HEK293 (cell line): ENCODE measurements around the gene MASP2.

ENCODE experiments used
- CTCF ChIA-PET: fragments of 350-600 bp; formaldehyde crosslinking; extraction: SDS; loops from one replicate; lab custom pipeline; 2021; ENCODE audit warnings: antibody characterized with exemption; lab: Yijun Ruan, JAX
- POLR2A ChIA-PET: fragments of 300-600 bp; formaldehyde crosslinking; extraction: SDS; loops from one replicate; lab custom pipeline; 2020; ENCODE audit warnings: antibody characterized with exemption, inconsistent platforms; lab: Yijun Ruan, JAX
- H3K27ac ChIP-seq: fragments of 200-500 bp; sonication (Bioruptor generic); 2 replicates; pipeline ENCODE4 v1.5.1; 2014; ENCODE audit warnings: low read depth, low read length, control low read depth, inconsistent platforms; ENCODE audit errors: extremely low read depth
- H3K36me3 ChIP-seq, 2 experiments: fragments of 200-500 bp in 1 of 2; sonication (Bioruptor generic) in 1 of 2; 1 replicate in 1 of 2; 2 replicates in 1 of 2; pipeline ENCODE4 v1.5.1; 2014 to 2017; ENCODE audit warnings: inconsistent platforms in 2 of 2, low read length in 2 of 2; ENCODE audit not compliant: control insufficient read depth in 2 of 2, insufficient read depth in 1 of 2
- H3K4me1 ChIP-seq: fragments of 200-500 bp; sonication (Bioruptor generic); 2 replicates; pipeline ENCODE4 v1.5.1; 2014; ENCODE audit warnings: mild to moderate bottlenecking, low read length, inconsistent platforms; ENCODE audit not compliant: control insufficient read depth, insufficient read depth
- H3K4me3 ChIP-seq: 2 replicates; pipeline ENCODE4 v1.5.1; 2011; ENCODE audit warnings: low read depth, mild to moderate bottlenecking, control low read depth, low read length, moderate library complexity
- H3K9me3 ChIP-seq: fragments of 200-500 bp; sonication (Bioruptor generic); 2 replicates; pipeline ENCODE4 v1.5.1; 2014; ENCODE audit warnings: low read depth, low read length, inconsistent platforms; ENCODE audit not compliant: control insufficient read depth, insufficient read depth
- ELK4 ChIP-seq: IDR thresholded peaks from 2 replicates; pipeline ENCODE4 v1.6.1; 2011; ENCODE audit warnings: mild to moderate bottlenecking, low read depth, low read length, borderline replicate concordance
- GLIS2 ChIP-seq: fragments of 450-650 bp; formaldehyde crosslinking; IDR thresholded peaks from 2 replicates; pipeline ENCODE4 v1.5.1; 2016; ENCODE audit warnings: missing biosample characterization, missing genetic modification characterization
- HOXC10 ChIP-seq: sonication (generic); formaldehyde crosslinking; IDR thresholded peaks from 2 replicates; pipeline ENCODE4 v1.8.1; 2023; ENCODE audit warnings: mild to moderate bottlenecking, missing genetic modification reagents
- MEIS1 ChIP-seq: sonication (generic); formaldehyde crosslinking; IDR thresholded peaks from 2 replicates; pipeline ENCODE4 v1.8.1; 2022; ENCODE audit warnings: missing genetic modification reagents, mild to moderate bottlenecking, borderline replicate concordance
- MYNN ChIP-seq: fragments of 450-650 bp; formaldehyde crosslinking; IDR thresholded peaks from 2 replicates; pipeline ENCODE4 v1.5.1; 2016; ENCODE audit warnings: missing biosample characterization, missing genetic modification characterization, borderline replicate concordance
- PRDM2 ChIP-seq: fragments of 450-650 bp; formaldehyde crosslinking; IDR thresholded peaks from 2 replicates; pipeline ENCODE4 v1.5.1; 2016; ENCODE audit warnings: missing biosample characterization, missing genetic modification characterization, borderline replicate concordance
- PRDM4 ChIP-seq: fragments of 450-650 bp; formaldehyde crosslinking; IDR thresholded peaks from 2 replicates; pipeline ENCODE4 v1.5.1; 2017; ENCODE audit warnings: missing biosample characterization, missing genetic modification characterization
- SALL2 ChIP-seq: fragments of 450-650 bp; formaldehyde crosslinking; IDR thresholded peaks from 2 replicates; pipeline ENCODE4 v1.5.0; 2017; ENCODE audit warnings: missing biosample characterization, mild to moderate bottlenecking, missing genetic modification characterization, borderline replicate concordance
- ZBTB17 ChIP-seq: fragments of 450-650 bp; formaldehyde crosslinking; IDR thresholded peaks from 2 replicates; pipeline ENCODE4 v1.5.1; 2016; ENCODE audit warnings: missing biosample characterization, missing genetic modification characterization
- ZNF155 ChIP-seq: fragments of 450-650 bp; formaldehyde crosslinking; IDR thresholded peaks from 2 replicates; pipeline ENCODE4 v1.5.1; 2016; ENCODE audit warnings: missing biosample characterization, missing genetic modification characterization
- ZNF24 ChIP-seq: fragments of 450-650 bp; formaldehyde crosslinking; IDR thresholded peaks from 2 replicates; pipeline ENCODE4 v1.5.1; 2016; ENCODE audit warnings: missing biosample characterization, missing genetic modification characterization
- ZNF366 ChIP-seq: fragments of 450-650 bp; formaldehyde crosslinking; conservative IDR thresholded peaks from 2 replicates; pipeline ENCODE4 v1.5.1; 2016; ENCODE audit warnings: missing biosample characterization, missing genetic modification characterization
- ZNF433 ChIP-seq: fragments of 450-650 bp; formaldehyde crosslinking; IDR thresholded peaks from 2 replicates; pipeline ENCODE4 v1.5.1; 2016; ENCODE audit warnings: missing biosample characterization, missing genetic modification characterization, low read depth
- ZNF513 ChIP-seq: fragments of 450-650 bp; IDR thresholded peaks from 2 replicates; pipeline ENCODE4 v1.5.1; 2018; ENCODE audit warnings: missing biosample characterization, missing genetic modification characterization
- ZNF518A ChIP-seq: fragments of 450-650 bp; formaldehyde crosslinking; conservative IDR thresholded peaks from 2 replicates; pipeline ENCODE4 v1.5.1; 2016; ENCODE audit warnings: low read depth, missing biosample characterization, missing genetic modification characterization
- ZNF654 ChIP-seq: fragments of 450-650 bp; formaldehyde crosslinking; IDR thresholded peaks from 2 replicates; pipeline ENCODE4 v1.5.1; 2016; ENCODE audit warnings: low read depth, missing biosample characterization, missing genetic modification characterization
- ZNF664 ChIP-seq: fragments of 450-650 bp; formaldehyde crosslinking; IDR thresholded peaks from 2 replicates; pipeline ENCODE4 v1.5.1; 2016; ENCODE audit warnings: missing biosample characterization, missing genetic modification characterization
- ZNF785 ChIP-seq: fragments of 450-650 bp; formaldehyde crosslinking; IDR thresholded peaks from 2 replicates; pipeline ENCODE4 v1.5.1; 2016; ENCODE audit warnings: missing biosample characterization, missing genetic modification characterization
- ZNF830 ChIP-seq: fragments of 450-650 bp; IDR thresholded peaks from 2 replicates; pipeline ENCODE4 v1.5.0; 2018; ENCODE audit warnings: missing biosample characterization, missing genetic modification characterization, low read depth, mild to moderate bottlenecking, moderate library complexity

MASP2 gene

DNA sequence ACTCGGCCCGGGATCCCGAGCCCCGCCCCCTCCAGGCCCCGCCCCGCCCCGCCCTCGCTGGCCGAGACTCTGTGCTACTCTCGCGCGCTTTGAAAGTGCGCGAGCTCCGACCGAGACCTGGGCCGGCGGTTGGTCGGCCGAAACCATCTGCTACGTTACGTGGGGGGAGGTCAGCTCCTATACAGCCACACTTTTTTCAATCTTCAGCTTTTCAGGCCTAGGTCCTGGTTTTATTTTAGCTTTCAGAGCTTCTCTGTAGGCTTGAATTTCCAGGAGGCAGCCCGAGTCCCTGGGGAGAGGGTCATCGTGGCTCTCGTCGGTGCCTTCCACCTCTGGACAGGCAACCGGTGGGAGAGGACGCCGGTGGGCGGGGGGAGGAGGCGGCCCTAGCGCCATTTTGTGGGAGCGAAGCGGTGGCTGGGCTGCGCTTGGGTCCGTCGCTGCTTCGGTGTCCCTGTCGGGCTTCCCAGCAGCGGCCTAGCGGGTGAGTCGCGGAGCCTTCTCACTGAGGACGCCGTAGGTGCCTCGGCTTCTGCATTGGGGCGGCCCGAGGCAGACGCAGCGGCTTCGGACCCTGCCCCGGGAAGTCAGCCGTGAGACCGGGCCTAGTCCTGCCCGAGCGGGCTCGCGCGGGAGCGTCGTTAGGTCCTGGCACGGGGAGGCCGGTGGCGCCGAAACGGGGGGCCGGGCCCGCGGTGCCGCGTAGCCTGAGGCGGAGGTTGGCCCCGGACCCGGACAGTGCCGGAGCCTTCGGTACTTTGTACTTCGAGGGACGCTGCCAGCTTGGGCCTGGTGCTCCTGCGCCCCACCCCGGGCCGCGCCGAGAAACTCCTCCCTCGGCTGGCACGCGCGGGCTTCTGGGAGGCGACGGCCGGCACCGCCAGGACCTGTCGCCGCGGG lies 34.5 kb downstream of the MASP2 start, which contains the start of gene TARDBP:
Gene TARDBP, plus strand, starts transcription at position 395 of the 900 bp plus-strand sequence. CDS start 1,074 bp downstream, outside the sequence.
- no peaks in the 10 kb centered on the region for H3K9me3 ChIP-seq
- H3K27ac ChIP-seq = peak within 1 kb of the TSS; percentile 96
- H3K36me3 ChIP-seq = peaks cover 32 to 45% of the 10 kb centered on the region in 2 experiments; a peak in 2 of 3 replicates
- H3K4me1 ChIP-seq = peaks cover 7% of the 10 kb centered on the region
- peak within 1 kb of the TSS; percentile 100 for H3K4me3 ChIP-seq
- ChIA-PET POLR2A (interaction anchor here (1.0 to 2.0 kb wide), 6 partner anchors 9 to 71 kb away, joined by 3 to 10 read pairs (median 4); no protein-coding TSS in a partner anchor), CTCF (interaction anchor here (0.6 to 1.1 kb wide), 4 partner anchors 25 to 506 kb away, joined by 3 to 4 read pairs (median 4); no protein-coding TSS in a partner anchor)
- TF ChIP-seq ZNF366 (tag by site-specific recombination) (no peak), ZNF513 (no peak), ZNF830 (tag by site-specific recombination) (no peak), PRDM4 (tag by site-specific recombination) (0 out of 2 replicates have a peak, but pooled peaks have one; percentile 9), MEIS1 (peak; percentile 72; the same call in 1 of the 2 replicates), ZNF24 (peak; percentile 82), SALL2 (tag by site-specific recombination) (0 out of 2 replicates have a peak, but pooled peaks have one; percentile 57), ZBTB17 (tag by site-specific recombination) (peak; percentile 65), ZNF433 (tag by site-specific recombination) (no peak), GLIS2 (tag by site-specific recombination) (no peak), MYNN (tag by site-specific recombination) (no peak), ELK4 (no peak), HOXC10 (CRISPR knock-in tag) (no peak), ZNF518A (tag by site-specific recombination) (peak; percentile 54), PRDM2 (no peak), ZNF155 (tag by site-specific recombination) (no peak), ZNF785 (tag by site-specific recombination) (peak; percentile 74; the same call in 1 of the 2 replicates), ZNF664 (tag by site-specific recombination) (no peak), ZNF654 (tag by site-specific recombination) (no peak)
